DND-41 (cell line): ENCODE data around the gene EHMT1.

Experiments used
- EZH2 ChIP-seq: IDR thresholded peaks from 3 replicates; pipeline ENCODE4 v1.6.1; 2012; ENCODE audit warnings: borderline replicate concordance, low read depth, mild to moderate bottlenecking, moderate library complexity, low read length, inconsistent platforms; ENCODE audit not compliant: severe bottlenecking
- TF ChIP-seq, protein P1 (sequence below): IDR thresholded peaks from 2 replicates; pipeline ENCODE4 v1.5.1; 2012; ENCODE audit warnings: borderline replicate concordance, low read length, moderate library complexity, mild to moderate bottlenecking; ENCODE audit not compliant: poor library complexity, severe bottlenecking; ENCODE audit errors: extremely low read depth

DNA sequence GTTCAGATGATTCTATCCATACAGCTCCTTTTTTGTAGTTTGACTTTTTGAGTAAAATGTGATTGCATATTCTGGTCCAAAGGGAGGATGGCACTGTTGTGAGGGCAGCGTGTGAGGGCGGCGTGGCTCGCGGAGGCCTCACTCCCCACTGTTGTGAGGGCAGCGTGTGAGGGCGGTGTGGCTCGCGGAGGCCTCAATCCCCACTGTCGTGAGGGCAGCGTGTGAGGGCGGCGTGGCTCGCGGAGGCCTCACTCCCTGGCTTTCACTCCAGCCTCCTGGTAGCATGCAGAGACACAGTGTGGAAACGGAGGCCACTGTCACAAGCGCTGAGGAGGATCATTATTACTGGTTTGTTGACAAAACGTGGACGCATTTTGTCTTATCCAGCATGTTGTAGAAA is 79.0 kb downstream of the EHMT1 start:
- TF ChIP-seq, protein P1, sequence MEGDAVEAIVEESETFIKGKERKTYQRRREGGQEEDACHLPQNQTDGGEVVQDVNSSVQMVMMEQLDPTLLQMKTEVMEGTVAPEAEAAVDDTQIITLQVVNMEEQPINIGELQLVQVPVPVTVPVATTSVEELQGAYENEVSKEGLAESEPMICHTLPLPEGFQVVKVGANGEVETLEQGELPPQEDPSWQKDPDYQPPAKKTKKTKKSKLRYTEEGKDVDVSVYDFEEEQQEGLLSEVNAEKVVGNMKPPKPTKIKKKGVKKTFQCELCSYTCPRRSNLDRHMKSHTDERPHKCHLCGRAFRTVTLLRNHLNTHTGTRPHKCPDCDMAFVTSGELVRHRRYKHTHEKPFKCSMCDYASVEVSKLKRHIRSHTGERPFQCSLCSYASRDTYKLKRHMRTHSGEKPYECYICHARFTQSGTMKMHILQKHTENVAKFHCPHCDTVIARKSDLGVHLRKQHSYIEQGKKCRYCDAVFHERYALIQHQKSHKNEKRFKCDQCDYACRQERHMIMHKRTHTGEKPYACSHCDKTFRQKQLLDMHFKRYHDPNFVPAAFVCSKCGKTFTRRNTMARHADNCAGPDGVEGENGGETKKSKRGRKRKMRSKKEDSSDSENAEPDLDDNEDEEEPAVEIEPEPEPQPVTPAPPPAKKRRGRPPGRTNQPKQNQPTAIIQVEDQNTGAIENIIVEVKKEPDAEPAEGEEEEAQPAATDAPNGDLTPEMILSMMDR = no peak
- no peak for TF ChIP-seq EZH2
